K562 (cell line): ENCODE data around the gene FRMPD2. TPM values are rescaled to one million over a fixed set of nuclear protein-coding genes. Genes with fewer than 3 reads are reported as not detected.

ENCODE experiments used
- BHLHE40 ChIP-seq: IDR thresholded peaks from 2 replicates; pipeline ENCODE4 v1.6.1; 2011; ENCODE audit warnings: low read length, improper control_type of control experiment
- C11orf30 ChIP-seq: fragments of 450-650 bp; IDR thresholded peaks from 2 replicates; pipeline ENCODE4 v1.6.1; 2016; ENCODE audit warnings: low read depth, mild to moderate bottlenecking
- ETS1 ChIP-seq: conservative IDR thresholded peaks from 2 replicates; pipeline ENCODE4 v1.6.1; 2011; ENCODE audit warnings: low read depth, mild to moderate bottlenecking, low read length; ENCODE audit not compliant: control insufficient read depth
- FOXO4 ChIP-seq: fragments of 450-650 bp; formaldehyde crosslinking; IDR thresholded peaks from 2 replicates; pipeline ENCODE4 v1.4.0; 2020; ENCODE audit warnings: mild to moderate bottlenecking, moderate library complexity
- GABPB1 ChIP-seq: sonication (generic); formaldehyde crosslinking; IDR thresholded peaks from 2 replicates; pipeline ENCODE4 v1.8.0; 2022; ENCODE audit warnings: mild to moderate bottlenecking, missing genetic modification reagents
- HDAC1 ChIP-seq, 2 experiments: fragments of 450-650 bp; IDR thresholded peaks; 2 replicates each; pipeline ENCODE4 v1.6.1; 2016 to 2017; ENCODE audit warnings: inconsistent platforms in 1 of 2, mild to moderate bottlenecking in 1 of 2, moderate library complexity in 1 of 2
- KAT2B ChIP-seq: IDR thresholded peaks from one replicate; pipeline ENCODE4 v1.6.1; 2012; ENCODE audit warnings: low read depth, mild to moderate bottlenecking, control low read depth, inconsistent platforms, low read length, moderate library complexity
- MTF1 ChIP-seq: fragments of 250-450 bp; sonication (Bioruptor Pico); IDR thresholded peaks from 2 replicates; pipeline ENCODE4 v1.9.0; 2021; ENCODE audit warnings: moderate library complexity, mild to moderate bottlenecking, inconsistent platforms, borderline replicate concordance
- POLR3A ChIP-seq: IDR thresholded peaks from 2 replicates; pipeline ENCODE4 v1.6.1; 2011; ENCODE audit warnings: borderline replicate concordance, mild to moderate bottlenecking, moderate library complexity; ENCODE audit not compliant: insufficient read length, insufficient read depth; ENCODE audit errors: extremely low read depth
- PYGO2 ChIP-seq: fragments of 450-650 bp; IDR thresholded peaks from 2 replicates; pipeline ENCODE4 v1.6.1; 2016; ENCODE audit warnings: mild to moderate bottlenecking, missing genetic modification characterization, moderate library complexity, missing compliant biosample characterization
- TRIM24 ChIP-seq, 2 experiments: fragments of 450-650 bp; IDR thresholded peaks; 2 replicates each; pipeline ENCODE4 v1.6.1; 2016
- ZBTB49 ChIP-seq: sonication (generic); formaldehyde crosslinking; IDR thresholded peaks from 2 replicates; pipeline ENCODE4 v1.8.0; 2022; ENCODE audit warnings: missing genetic modification reagents, mild to moderate bottlenecking, borderline replicate concordance
- ZNF699 ChIP-seq: fragments of 250-450 bp; sonication (Bioruptor Pico); IDR thresholded peaks from 2 replicates; pipeline ENCODE4 v1.8.0; 2021; ENCODE audit warnings: mild to moderate bottlenecking, moderate library complexity; ENCODE audit not compliant: insufficient replicate concordance
- polyA plus RNA-seq, 8 experiments: library from polyadenylated mRNA; depleted of rRNA in 4 of 8; stranded (reverse) in 5 of 8; unstranded in 3 of 8; fragments of >200 nt; fragmentation: Nextera tagmentation in 2 of 8; fragmentation: Illumina TruSeq in 1 of 8; extraction: Ambion mirVana in 2 of 8; extraction: Trizol in 1 of 8; gene quantifications; 2 replicates each; pipeline versions ENCODE4 v1.2.1 to v1.2.3, GENCODE V29; 2011 to 2014; ENCODE audit warnings: inconsistent platforms in 1 of 8, missing spikeins in 1 of 8
- total RNA-seq, 7 experiments: library from RNA; depleted of rRNA in 6 of 7; stranded (reverse); fragments of >200 nt in 6 of 7; fragmentation: Illumina TruSeq in 2 of 7; extraction: Trizol in 2 of 7; gene quantifications; 2 replicates each; pipeline versions ENCODE4 v1.2.1 to v1.2.3, GENCODE V29; 2011 to 2021; ENCODE audit warnings: low replicate concordance in 1 of 7
- TF ChIP-seq, protein P1 (sequence below): fragments of 450-650 bp; IDR thresholded peaks from 2 replicates; pipeline ENCODE4 v1.6.1; 2017; ENCODE audit warnings: mild to moderate bottlenecking, moderate library complexity
- TF ChIP-seq, protein P2 (sequence below): fragments of 250-450 bp; sonication (Bioruptor Pico); IDR thresholded peaks from 2 replicates; pipeline ENCODE4 v1.6.1; 2021; ENCODE audit warnings: mild to moderate bottlenecking
- TF ChIP-seq, protein P3 (sequence below), 2 experiments: IDR thresholded peaks in 1 of 2; conservative IDR thresholded peaks in 1 of 2; 2 replicates each; pipeline ENCODE4 v1.6.1; 2016; ENCODE audit warnings: low read depth in 2 of 2, mild to moderate bottlenecking in 1 of 2, missing compliant biosample characterization in 1 of 2, missing genetic modification characterization in 1 of 2, moderate library complexity in 1 of 2

FRMPD2 gene
- total and polyA plus RNA-seq, 9 of the 15 experiments (the other 6 are each of a cell fraction or from before 2014, with no cell fraction given): 0.12 to 0.95 (median 0.33) TPM

DNA sequence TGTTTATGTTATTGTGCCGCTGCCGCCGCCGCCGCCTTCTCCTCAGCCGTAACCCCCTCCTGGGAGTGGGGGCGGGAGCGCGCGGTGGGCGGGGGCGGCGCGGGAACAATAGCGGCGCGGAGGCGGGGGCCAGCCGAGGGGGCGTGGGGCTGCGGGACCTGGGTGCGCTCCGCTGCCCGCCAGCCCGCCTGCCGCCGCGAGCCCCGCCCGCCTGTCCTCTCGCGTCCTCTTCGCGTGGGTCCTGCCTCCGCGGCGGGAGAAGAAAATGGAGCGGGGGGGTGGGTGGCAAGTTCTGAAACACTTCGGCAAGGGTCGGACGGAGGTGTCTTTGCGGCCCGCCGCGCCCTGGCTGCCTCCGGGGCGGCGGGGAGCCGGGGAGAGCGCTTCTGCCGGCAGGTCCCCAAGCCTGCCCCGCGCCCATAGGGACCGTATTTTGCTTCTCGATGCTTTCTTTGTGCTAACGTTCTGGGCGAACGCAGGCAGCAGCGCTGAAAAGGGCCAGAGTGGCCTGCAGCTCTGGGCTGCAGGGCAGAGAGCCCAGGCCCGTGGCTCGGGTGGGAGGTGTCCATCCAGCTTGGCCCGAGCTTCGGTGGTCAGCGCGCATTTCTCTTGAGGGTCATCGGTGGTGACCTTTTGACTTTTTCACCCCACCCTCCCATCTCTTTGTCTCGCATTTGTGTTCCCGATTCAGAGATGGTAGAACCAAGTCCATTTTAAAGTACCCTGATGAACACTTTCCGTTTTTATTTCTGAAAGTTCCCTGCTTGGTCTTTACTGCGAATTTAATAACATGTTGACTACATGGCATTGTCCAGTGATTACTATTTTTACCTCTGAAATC lies 32.6 kb upstream of the FRMPD2 start (continued):
- TF ChIP-seq TRIM24 (IDR thresholded peaks at IDR 0.05) (no peak), ZBTB49 (no peak), GABPB1 (CRISPR knock-in tag) (0 out of 2 replicates have a peak, but pooled peaks have one; percentile 48), ETS1 (no peak), KAT2B (no peak), PYGO2 (no peak), ZNF699 (CRISPR knock-in tag) (no peak), FOXO4 (CRISPR knock-in tag) (no peak), BHLHE40 (no peak), POLR3A (no peak), C11orf30 (no peak), MTF1 (CRISPR knock-in tag) (0 out of 2 replicates have a peak, but pooled peaks have one; percentile 33), HDAC1 (IDR thresholded peaks at IDR 0.05) (no peak; a peak in 1 of 4 replicates)
- TF ChIP-seq, protein P1, sequence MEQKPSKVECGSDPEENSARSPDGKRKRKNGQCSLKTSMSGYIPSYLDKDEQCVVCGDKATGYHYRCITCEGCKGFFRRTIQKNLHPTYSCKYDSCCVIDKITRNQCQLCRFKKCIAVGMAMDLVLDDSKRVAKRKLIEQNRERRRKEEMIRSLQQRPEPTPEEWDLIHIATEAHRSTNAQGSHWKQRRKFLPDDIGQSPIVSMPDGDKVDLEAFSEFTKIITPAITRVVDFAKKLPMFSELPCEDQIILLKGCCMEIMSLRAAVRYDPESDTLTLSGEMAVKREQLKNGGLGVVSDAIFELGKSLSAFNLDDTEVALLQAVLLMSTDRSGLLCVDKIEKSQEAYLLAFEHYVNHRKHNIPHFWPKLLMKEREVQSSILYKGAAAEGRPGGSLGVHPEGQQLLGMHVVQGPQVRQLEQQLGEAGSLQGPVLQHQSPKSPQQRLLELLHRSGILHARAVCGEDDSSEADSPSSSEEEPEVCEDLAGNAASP: no peak
- TF ChIP-seq, protein P2, sequence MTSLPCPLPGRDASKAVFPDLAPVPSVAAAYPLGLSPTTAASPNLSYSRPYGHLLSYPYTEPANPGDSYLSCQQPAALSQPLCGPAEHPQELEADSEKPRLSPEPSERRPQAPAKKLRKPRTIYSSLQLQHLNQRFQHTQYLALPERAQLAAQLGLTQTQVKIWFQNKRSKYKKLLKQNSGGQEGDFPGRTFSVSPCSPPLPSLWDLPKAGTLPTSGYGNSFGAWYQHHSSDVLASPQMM (CRISPR knock-in tag): no peak
- TF ChIP-seq, protein P3, sequence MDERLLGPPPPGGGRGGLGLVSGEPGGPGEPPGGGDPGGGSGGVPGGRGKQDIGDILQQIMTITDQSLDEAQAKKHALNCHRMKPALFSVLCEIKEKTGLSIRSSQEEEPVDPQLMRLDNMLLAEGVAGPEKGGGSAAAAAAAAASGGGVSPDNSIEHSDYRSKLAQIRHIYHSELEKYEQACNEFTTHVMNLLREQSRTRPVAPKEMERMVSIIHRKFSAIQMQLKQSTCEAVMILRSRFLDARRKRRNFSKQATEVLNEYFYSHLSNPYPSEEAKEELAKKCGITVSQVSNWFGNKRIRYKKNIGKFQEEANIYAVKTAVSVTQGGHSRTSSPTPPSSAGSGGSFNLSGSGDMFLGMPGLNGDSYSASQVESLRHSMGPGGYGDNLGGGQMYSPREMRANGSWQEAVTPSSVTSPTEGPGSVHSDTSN (CRISPR knock-in tag; IDR thresholded peaks at IDR 0.05; ENCODE audit: low read depth): no peak
- TF ChIP-seq, protein P3 (tag; conservative IDR thresholded peaks at IDR 0.05; ENCODE audit: low read depth): no peak
